ENCODE measurements around the gene HS1BP3.

The HS1BP3 gene

GRCh38 chr2:20617892-20618467, 32.9 kb downstream of the HS1BP3 start:
- peaks cover 39% of the 10 kb centered on the region for H3K36me3 Mint-ChIP-seq (ENCODE audit: low read depth)
- no peaks in the 10 kb centered on the region for H3K27me3 Mint-ChIP-seq

GRCh38 chr2:20617081-20617575, 33.8 kb downstream of the HS1BP3 start:
- no peak for DNase-seq
- Mint-ChIP-seq H3K27me3 (no peaks in the 10 kb centered on the region), H3K4me1 (ENCODE audit: low read depth) (no peaks in the 10 kb centered on the region), H3K36me3 (ENCODE audit: low read depth) (peaks cover 30% of the 10 kb centered on the region), H3K27ac (no peak overlapping the region), H3K9me3 (no peaks in the 10 kb centered on the region), H3K4me3 (no peak overlapping the region)

More at GRCh38 chr2:20617892-20618467, 32.9 kb downstream of the HS1BP3 start:
- DNase-seq = no peak
- H3K27ac Mint-ChIP-seq = no peak overlapping the region
- H3K4me1 Mint-ChIP-seq (ENCODE audit: low read depth) = no peaks in the 10 kb centered on the region
- H3K4me3 Mint-ChIP-seq = no peak overlapping the region
- no peaks in the 10 kb centered on the region for H3K9me3 Mint-ChIP-seq

GRCh38 chr2:20616341-20616871, 34.5 kb downstream of the HS1BP3 start:
- Mint-ChIP-seq H3K27me3 (no peaks in the 10 kb centered on the region), H3K36me3 (ENCODE audit: low read depth) (peaks cover 24% of the 10 kb centered on the region), H3K27ac (no peak overlapping the region), H3K9me3 (no peaks in the 10 kb centered on the region), H3K4me3 (no peak overlapping the region), H3K4me1 (ENCODE audit: low read depth) (no peaks in the 10 kb centered on the region)
- no peak for DNase-seq

DNA sequence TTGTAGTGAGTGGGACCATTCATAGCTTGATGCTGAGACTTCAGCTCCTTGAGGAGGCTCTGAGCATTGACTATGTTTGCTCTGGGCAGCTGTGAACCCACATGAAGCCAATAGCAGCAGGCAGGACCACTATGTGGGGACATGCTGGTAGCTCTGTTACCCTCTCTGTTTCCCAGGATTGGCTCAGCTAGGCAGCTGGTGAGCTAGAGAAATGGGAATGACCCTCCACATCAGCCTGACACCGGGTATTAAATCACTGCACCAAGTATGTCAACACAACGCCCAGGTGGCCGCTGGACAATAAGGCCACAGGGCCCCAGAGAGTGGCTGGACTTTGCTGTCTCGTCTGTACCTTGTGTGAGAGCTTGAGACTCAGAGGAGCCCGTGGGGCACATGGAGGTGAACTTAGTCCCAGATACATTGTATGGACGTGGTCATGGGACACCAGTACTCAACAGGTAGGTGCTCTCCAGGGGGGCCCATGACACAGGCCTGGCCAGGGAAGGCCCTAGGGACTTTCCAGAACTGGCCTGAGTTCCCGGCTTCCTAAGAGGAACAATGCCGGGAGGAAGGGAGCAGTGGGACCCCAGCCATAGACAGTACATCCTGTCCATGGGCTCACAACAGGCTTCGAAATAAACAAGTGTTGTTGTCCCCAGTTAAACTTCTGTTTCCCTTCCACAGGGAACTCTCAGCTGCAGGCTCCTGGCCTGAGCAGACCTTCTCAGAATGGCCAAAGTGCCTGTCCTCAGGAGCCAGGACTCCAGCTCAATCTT, 35.2 kb downstream of the HS1BP3 start:
- Mint-ChIP-seq H3K4me1 (ENCODE audit: low read depth) (no peaks in the 10 kb centered on the region), H3K9me3 (no peaks in the 10 kb centered on the region), H3K27me3 (no peaks in the 10 kb centered on the region), H3K4me3 (no peak overlapping the region), H3K36me3 (ENCODE audit: low read depth) (peaks cover 17% of the 10 kb centered on the region), H3K27ac (no peak overlapping the region)
- no peak for DNase-seq

- H3K9me3 Mint-ChIP-seq = no peaks in the 10 kb centered on the region
Measured at GRCh38 chr2:20615068-20615465, 35.8 kb downstream of the HS1BP3 start.

DNA sequence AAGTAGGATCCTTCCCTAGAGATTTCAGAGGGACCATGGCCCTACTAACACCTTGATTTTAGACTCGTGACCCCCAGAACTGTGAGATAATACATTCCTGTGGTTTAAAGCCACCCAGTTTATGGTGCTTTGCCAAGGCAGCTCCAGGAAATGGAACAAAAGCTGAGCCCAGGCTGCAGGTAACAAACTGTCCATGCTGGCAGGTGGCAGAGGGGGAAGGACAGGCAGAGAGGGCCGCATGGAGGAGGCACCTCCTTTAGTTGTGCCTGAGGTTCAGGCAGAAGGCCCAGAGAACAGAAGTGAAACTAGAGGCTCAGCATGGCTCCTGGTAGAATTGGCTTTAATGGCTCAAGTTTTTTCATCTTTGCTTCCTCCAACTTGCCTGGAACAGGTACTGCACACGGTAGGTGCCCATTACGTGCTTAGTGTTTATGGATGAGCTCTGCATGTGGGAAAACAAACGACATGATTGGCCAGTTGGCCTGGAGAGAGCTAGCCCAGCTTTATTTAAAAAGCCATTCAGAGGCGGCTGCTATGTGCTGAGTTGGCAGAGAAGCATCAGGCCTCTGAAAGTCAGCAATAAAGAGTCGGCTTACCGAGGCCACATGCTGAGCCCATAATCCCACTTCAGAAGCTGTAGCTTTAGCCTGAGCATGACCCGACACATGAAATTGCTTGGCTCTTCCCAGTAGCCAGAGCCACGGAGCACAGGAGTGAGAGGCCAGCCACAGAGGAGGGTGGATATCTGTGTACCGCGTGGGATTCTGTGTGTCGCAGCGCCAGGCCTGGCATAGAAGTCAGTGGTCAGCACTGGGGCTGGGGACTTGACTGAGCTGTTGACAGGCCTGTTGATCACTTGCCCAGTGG, 36.5 kb downstream of the HS1BP3 start:
- Mint-ChIP-seq H3K4me3 (no peak overlapping the region), H3K27ac (no peak overlapping the region), H3K4me1 (ENCODE audit: low read depth) (no peaks in the 10 kb centered on the region), H3K36me3 (ENCODE audit: low read depth) (peaks cover 6% of the 10 kb centered on the region), H3K9me3 (no peaks in the 10 kb centered on the region), H3K27me3 (no peaks in the 10 kb centered on the region)
- DNase-seq = no peak

More at GRCh38 chr2:20615068-20615465, 35.8 kb downstream of the HS1BP3 start:
- Mint-ChIP-seq H3K4me3 (no peak overlapping the region), H3K27me3 (no peaks in the 10 kb centered on the region), H3K4me1 (ENCODE audit: low read depth) (no peaks in the 10 kb centered on the region), H3K36me3 (ENCODE audit: low read depth) (peaks cover 11% of the 10 kb centered on the region), H3K27ac (no peak overlapping the region)
- DNase-seq = no peak

GRCh38 chr2:20612925-20613916, 37.7 kb downstream of the HS1BP3 start:
- Mint-ChIP-seq H3K36me3 (ENCODE audit: low read depth) (peaks cover 2% of the 10 kb centered on the region), H3K9me3 (peaks cover 3% of the 10 kb centered on the region), H3K4me1 (ENCODE audit: low read depth) (no peaks in the 10 kb centered on the region), H3K27ac (no peak overlapping the region), H3K27me3 (no peaks in the 10 kb centered on the region), H3K4me3 (no peak overlapping the region)
- no peak for DNase-seq

- Mint-ChIP-seq H3K4me3 (no peak overlapping the region), H3K27ac (no peak overlapping the region), H3K4me1 (ENCODE audit: low read depth) (no peaks in the 10 kb centered on the region), H3K9me3 (peaks cover 3% of the 10 kb centered on the region), H3K36me3 (ENCODE audit: low read depth) (peaks cover 4% of the 10 kb centered on the region), H3K27me3 (no peaks in the 10 kb centered on the region)
- DNase-seq = no peak
Measured at GRCh38 chr2:20611844-20612356, 39.0 kb downstream of the HS1BP3 start.

DNA sequence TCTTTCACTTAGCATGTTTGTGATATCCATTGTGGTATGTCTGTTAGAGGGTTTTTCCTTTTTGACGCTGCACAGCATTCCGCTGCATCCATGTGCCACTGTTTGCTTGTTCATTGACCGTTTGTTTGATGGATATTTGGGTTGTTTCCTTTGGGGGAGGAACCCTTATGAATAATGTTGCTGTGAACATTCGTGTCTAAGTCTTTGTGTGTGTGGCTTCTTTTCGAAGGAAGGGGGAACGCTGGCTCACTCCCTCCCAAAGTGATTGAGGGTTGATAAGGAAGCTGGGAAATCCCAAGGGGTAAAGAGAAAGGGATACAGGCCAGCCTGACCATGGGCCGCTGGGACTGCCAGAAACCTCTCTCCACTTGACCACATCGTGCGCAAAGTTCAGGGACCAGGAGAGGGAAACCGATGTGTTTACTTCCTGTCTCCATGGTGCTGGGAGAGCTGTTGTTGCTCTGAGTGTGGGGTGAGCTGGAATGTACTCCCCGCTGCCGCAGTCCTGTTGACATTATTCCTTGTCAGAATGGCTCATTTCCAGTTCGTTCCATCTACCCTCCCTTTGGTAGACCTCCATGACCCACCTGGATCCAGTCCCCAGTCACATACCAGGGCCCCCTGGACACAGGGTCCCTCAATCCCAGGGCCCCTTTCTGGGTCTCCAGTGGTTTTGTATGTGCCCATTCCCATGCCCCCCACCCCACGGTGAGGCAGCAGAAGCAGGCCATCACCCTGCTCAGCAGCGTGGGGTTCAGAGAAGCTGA, 39.6 kb downstream of the HS1BP3 start:
- Mint-ChIP-seq H3K4me3 (no peak overlapping the region), H3K36me3 (ENCODE audit: low read depth) (peaks cover 4% of the 10 kb centered on the region), H3K27me3 (no peaks in the 10 kb centered on the region), H3K4me1 (ENCODE audit: low read depth) (no peaks in the 10 kb centered on the region), H3K27ac (no peak overlapping the region), H3K9me3 (peaks cover 3% of the 10 kb centered on the region)
- no peak for DNase-seq

DNA sequence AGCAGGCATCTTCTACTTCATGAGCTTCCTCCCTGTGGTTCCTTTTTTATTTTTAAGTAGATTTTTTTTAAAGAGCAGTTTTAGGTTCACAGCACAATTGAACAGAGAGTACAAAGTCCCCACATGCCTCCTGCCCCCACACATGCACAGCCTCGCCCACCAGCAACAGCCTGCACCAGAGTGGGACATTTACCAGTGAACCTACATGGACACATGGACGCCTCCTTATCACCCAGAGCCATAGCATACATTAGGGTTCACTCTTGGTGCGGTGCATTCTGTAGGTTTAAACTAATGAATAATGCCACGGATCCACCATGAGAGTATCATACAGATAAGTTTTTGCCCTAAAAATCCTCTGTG, 40.9 kb downstream of the HS1BP3 start:
- Mint-ChIP-seq H3K4me3 (no peak overlapping the region), H3K9me3 (peaks cover 3% of the 10 kb centered on the region), H3K4me1 (ENCODE audit: low read depth) (no peaks in the 10 kb centered on the region), H3K27ac (no peak overlapping the region), H3K36me3 (ENCODE audit: low read depth) (peaks cover 4% of the 10 kb centered on the region), H3K27me3 (no peaks in the 10 kb centered on the region)
- DNase-seq = no peak

GRCh38 chr2:20609349-20609994, 41.4 kb downstream of the HS1BP3 start:
- H3K4me3 Mint-ChIP-seq = no peak overlapping the region
- H3K4me1 Mint-ChIP-seq (ENCODE audit: low read depth) = no peaks in the 10 kb centered on the region
- peaks cover 4% of the 10 kb centered on the region for H3K36me3 Mint-ChIP-seq (ENCODE audit: low read depth)
- H3K9me3 Mint-ChIP-seq = peaks cover 3% of the 10 kb centered on the region
- no peak overlapping the region for H3K27ac Mint-ChIP-seq
- DNase-seq = no peak
- H3K27me3 Mint-ChIP-seq = no peaks in the 10 kb centered on the region

- Mint-ChIP-seq H3K4me1 (ENCODE audit: low read depth) (no peaks in the 10 kb centered on the region), H3K4me3 (no peak overlapping the region), H3K36me3 (ENCODE audit: low read depth) (peaks cover 4% of the 10 kb centered on the region), H3K27ac (no peak overlapping the region), H3K9me3 (peaks cover 3% of the 10 kb centered on the region), H3K27me3 (no peaks in the 10 kb centered on the region)
- no peak for DNase-seq
Measured at GRCh38 chr2:20608666-20609348, 42.1 kb downstream of the HS1BP3 start.
